GM19238 (cell line): ENCODE data around the gene CDYL.

Source experiments
- DNase-seq: peaks from one replicate; pipeline ENCODE4 v3.0.0; 2011; ENCODE audit warnings: low spot score; ENCODE audit not compliant: insufficient read length

CDYL gene

GRCh38 chr6:4906293-4907276 is 130.4 kb downstream of the CDYL start:
- DNase-seq = peak; percentile 23

- DNase-seq = no peak
These were observed 131.4 kb downstream of the CDYL start for GRCh38 chr6:4907602-4908001.

- no peak for DNase-seq
These were observed 131.9 kb downstream of the CDYL start for GRCh38 chr6:4908062-4908461.

GRCh38 chr6:4909063-4909706 is 133.0 kb downstream of the CDYL start:
- DNase-seq = no peak

GRCh38 chr6:4910037-4910760 is 134.0 kb downstream of the CDYL start:
- DNase-seq = no peak

GRCh38 chr6:4912559-4912958 is 136.4 kb downstream of the CDYL start:
- no peak for DNase-seq

- no peak for DNase-seq
These were observed 137.7 kb downstream of the CDYL start for GRCh38 chr6:4913705-4914419.

- no peak for DNase-seq
These were observed 138.4 kb downstream of the CDYL start for GRCh38 chr6:4914420-4915159.

- DNase-seq = no peak
These were observed 140.9 kb downstream of the CDYL start for GRCh38 chr6:4916954-4917561.

GRCh38 chr6:4920914-4921410 is 144.8 kb downstream of the CDYL start:
- no peak for DNase-seq

GRCh38 chr6:4922488-4923037 is 146.4 kb downstream of the CDYL start:
- no peak for DNase-seq

GRCh38 chr6:4923081-4923480 is 146.9 kb downstream of the CDYL start:
- no peak for DNase-seq

GRCh38 chr6:4924661-4925271 is 148.6 kb downstream of the CDYL start:
- DNase-seq = no peak

- DNase-seq = no peak
These were observed 149.4 kb downstream of the CDYL start for GRCh38 chr6:4925580-4925979.

GRCh38 chr6:4928426-4928825 is 152.2 kb downstream of the CDYL start:
- DNase-seq = no peak

GRCh38 chr6:4929097-4929718 is 153.0 kb downstream of the CDYL start:
- no peak for DNase-seq

- no peak for DNase-seq
These were observed 154.0 kb downstream of the CDYL start for GRCh38 chr6:4930025-4930691.

- no peak for DNase-seq
These were observed 155.5 kb downstream of the CDYL start for GRCh38 chr6:4931530-4932227.
